H1 (cell line): ENCODE data around the gene PLEKHN1. TPM values are rescaled to one million over a fixed set of nuclear protein-coding genes. Genes with fewer than 3 reads are reported as not detected.

Experiments
- CTCF ChIA-PET: fragments of 300-600 bp; sonication (Branson Sonifier 250); formaldehyde crosslinking; loops from one replicate; lab custom pipeline; 2021; ENCODE audit not compliant: partially characterized antibody; lab: Charles Lee
- POLR2A ChIA-PET: fragments of 300-600 bp; sonication (Branson Sonifier 250); formaldehyde crosslinking; loops from one replicate; lab custom pipeline; 2021; ENCODE audit warnings: inconsistent platforms; ENCODE audit not compliant: partially characterized antibody; lab: Charles Lee
- DNase-seq, 2 experiments: peaks; one replicate each; pipeline versions ENCODE4 v3.0.0 to v3.0.0-alpha.2; 2010 to 2022; ENCODE audit warnings: low spot score in 2 of 2, low read depth in 1 of 2, mixed read lengths in 1 of 2
- FAIRE-seq: peaks from 2 replicates; lab custom pipeline; 2011; peaks lifted over from hg19 to GRCh38; lab: Jason Lieb, UNC
- H2AFZ ChIP-seq: 2 replicates; pipeline ENCODE4 v1.8.1; 2012; ENCODE audit warnings: low read length, inconsistent platforms
- H2AK5ac ChIP-seq: 2 replicates; pipeline ENCODE4 v1.6.1; 2013; ENCODE audit warnings: low read depth, low read length
- H2BK120ac ChIP-seq: replicated peaks from 2 replicates; pipeline ENCODE3; 2013; ENCODE audit warnings: low read depth, low read length, inconsistent platforms
- H2BK12ac ChIP-seq: 2 replicates; pipeline ENCODE4 v1.6.1; 2013; ENCODE audit warnings: low read depth, low read length
- H2BK15ac ChIP-seq: 2 replicates; pipeline ENCODE4 v1.6.1; 2013; ENCODE audit warnings: low read length
- H2BK20ac ChIP-seq: 2 replicates; pipeline ENCODE4 v1.6.1; 2013; ENCODE audit warnings: low read length
- H2BK5ac ChIP-seq: 2 replicates; pipeline ENCODE4 v1.6.1; 2013; ENCODE audit warnings: low read depth, low read length
- H3K14ac ChIP-seq: 2 replicates; pipeline ENCODE4 v1.6.1; 2013; ENCODE audit warnings: inconsistent platforms; ENCODE audit not compliant: insufficient read length
- H3K18ac ChIP-seq: 2 replicates; pipeline ENCODE4 v1.6.1; 2013; ENCODE audit warnings: low read length; ENCODE audit errors: extremely low read depth
- H3K23ac ChIP-seq: 2 replicates; pipeline ENCODE4 v1.6.1; 2013; ENCODE audit warnings: inconsistent platforms; ENCODE audit not compliant: insufficient read length
- H3K23me2 ChIP-seq: 2 replicates; pipeline ENCODE4 v1.6.1; 2013; ENCODE audit warnings: low read depth, low read length
- H3K27ac ChIP-seq: 2 replicates; pipeline ENCODE4 v1.6.1; 2011; ENCODE audit warnings: low read depth, low read length, inconsistent platforms
- H3K27me3 ChIP-seq, 4 experiments: replicated peaks in 1 of 4; 1 replicate in 1 of 4; 2 replicates in 3 of 4; pipeline versions ENCODE4 v1.6.1 to v1.8.1; 2011 to 2013; ENCODE audit warnings: low read length in 3 of 4, mild to moderate bottlenecking in 3 of 4, inconsistent platforms in 2 of 4, mixed read lengths in 2 of 4, moderate library complexity in 1 of 4; ENCODE audit not compliant: control insufficient read depth in 3 of 4, insufficient read depth in 3 of 4; ENCODE audit errors: extremely low read depth in 1 of 4
- H3K36me3 ChIP-seq, 4 experiments: 2 replicates each; pipeline versions ENCODE4 v1.6.1 to v1.8.1; 2011 to 2013; ENCODE audit warnings: mild to moderate bottlenecking in 4 of 4, low read length in 3 of 4, moderate library complexity in 2 of 4, control low read depth in 1 of 4, inconsistent platforms in 1 of 4; ENCODE audit not compliant: insufficient read depth in 4 of 4, control insufficient read depth in 2 of 4
- H3K4ac ChIP-seq: replicated peaks from 2 replicates; pipeline ENCODE3; 2013; ENCODE audit warnings: low read length, low read depth, mixed read lengths, inconsistent platforms; ENCODE audit not compliant: insufficient read length
- H3K4me1 ChIP-seq, 4 experiments: replicated peaks in 1 of 4; 1 replicate in 1 of 4; 2 replicates in 3 of 4; pipeline versions ENCODE4 v1.6.1 to v1.8.1; 2011 to 2013; ENCODE audit warnings: low read length in 3 of 4, inconsistent platforms in 2 of 4, mixed read lengths in 1 of 4; ENCODE audit not compliant: insufficient read depth in 4 of 4, control insufficient read depth in 3 of 4
- H3K4me2 ChIP-seq, 2 experiments: 2 replicates each; pipeline versions ENCODE4 v1.6.1 to v1.8.1; 2011 to 2013; ENCODE audit warnings: low read depth in 2 of 2, low read length in 2 of 2, control low read depth in 1 of 2, inconsistent platforms in 1 of 2, mild to moderate bottlenecking in 1 of 2; ENCODE audit not compliant: insufficient read depth in 1 of 2
- H3K4me3 ChIP-seq, 4 experiments: fragments of 200-600, 300-600 bp in 1 of 4; sonication (generic), shearing (Covaris generic), sonication (Bioruptor Twin) in 1 of 4; 2 replicates each; pipeline versions ENCODE4 v1.5.1 to v1.8.1; 2011 to 2016; ENCODE audit warnings: low read length in 4 of 4, low read depth in 3 of 4, control low read depth in 2 of 4, inconsistent platforms in 2 of 4, mild to moderate bottlenecking in 2 of 4, mixed read lengths in 1 of 4, moderate library complexity in 1 of 4; ENCODE audit not compliant: insufficient read depth in 2 of 4; ENCODE audit errors: extremely low read depth in 1 of 4
- H3K56ac ChIP-seq: replicated peaks from 2 replicates; pipeline ENCODE3; 2013; ENCODE audit warnings: low read depth, mild to moderate bottlenecking, mixed read lengths, low read length, inconsistent platforms; ENCODE audit not compliant: insufficient read length
- H3K79me1 ChIP-seq: 2 replicates; pipeline ENCODE4 v1.6.1; 2013; ENCODE audit warnings: low read depth, low read length, control low read depth
- H3K79me2 ChIP-seq, 2 experiments: 2 replicates each; pipeline versions ENCODE4 v1.6.1 to v1.8.1; 2012 to 2013; ENCODE audit warnings: low read length in 2 of 2, mild to moderate bottlenecking in 2 of 2, inconsistent platforms in 1 of 2; ENCODE audit not compliant: insufficient read depth in 2 of 2, control insufficient read depth in 1 of 2
- H3K9ac ChIP-seq, 4 experiments: replicated peaks in 1 of 4; 1 replicate in 1 of 4; 2 replicates in 3 of 4; pipeline versions ENCODE4 v1.6.1 to v1.8.1; 2011 to 2013; ENCODE audit warnings: low read depth in 3 of 4, low read length in 3 of 4, control low read depth in 2 of 4, mild to moderate bottlenecking in 2 of 4, moderate library complexity in 2 of 4, inconsistent platforms in 1 of 4; ENCODE audit errors: extremely low read depth in 1 of 4
- H3K9me3 ChIP-seq, 2 experiments: 2 replicates each; pipeline versions ENCODE4 v1.6.1 to v1.8.1; 2012 to 2013; ENCODE audit warnings: mild to moderate bottlenecking in 2 of 2, moderate library complexity in 2 of 2, control low read depth in 1 of 2, inconsistent platforms in 1 of 2, low read depth in 1 of 2, low read length in 1 of 2, mixed read lengths in 1 of 2; ENCODE audit not compliant: insufficient read depth in 2 of 2
- H4K20me1 ChIP-seq, 2 experiments: replicated peaks in 1 of 2; 2 replicates each; pipeline versions ENCODE3 to v1.8.1; 2011 to 2013; ENCODE audit warnings: inconsistent platforms in 2 of 2, low read length in 2 of 2, mild to moderate bottlenecking in 1 of 2; ENCODE audit not compliant: insufficient read depth in 2 of 2, control insufficient read depth in 1 of 2
- H4K5ac ChIP-seq: 2 replicates; pipeline ENCODE4 v1.6.1; 2013; ENCODE audit warnings: low read length, low read depth, mixed read lengths, inconsistent platforms; ENCODE audit not compliant: insufficient read length
- H4K8ac ChIP-seq: 2 replicates; pipeline ENCODE4 v1.8.0; 2013; ENCODE audit warnings: mild to moderate bottlenecking, moderate library complexity, low read length, inconsistent platforms; ENCODE audit not compliant: insufficient read depth; ENCODE audit errors: extremely low read depth
- H4K91ac ChIP-seq: replicated peaks from 2 replicates; pipeline ENCODE3; 2013; ENCODE audit warnings: low read length, mixed read lengths, inconsistent platforms; ENCODE audit not compliant: insufficient read length
- ASH2L ChIP-seq: fragments of 200-600, 300-600 bp; sonication (generic); IDR thresholded peaks from one replicate; pipeline ENCODE4 v1.7.1; 2017; ENCODE audit warnings: low read length
- ATF3 ChIP-seq: IDR thresholded peaks from 2 replicates; pipeline ENCODE4 v1.6.1; 2011; ENCODE audit warnings: low read depth, mild to moderate bottlenecking, low read length; ENCODE audit not compliant: insufficient read depth
- CTCF ChIP-seq, 3 experiments: IDR thresholded peaks; 1 replicate in 2 of 3; 2 replicates in 1 of 3; pipeline versions ENCODE4 v1.5.1 to v1.6.1; 2011; ENCODE audit warnings: low read length in 3 of 3, mild to moderate bottlenecking in 3 of 3, inconsistent platforms in 2 of 3, low read depth in 1 of 3, moderate library complexity in 1 of 3; ENCODE audit not compliant: insufficient read depth in 1 of 3; ENCODE audit errors: control extremely low read depth in 1 of 3
- FOSL1 ChIP-seq: IDR thresholded peaks from 2 replicates; pipeline ENCODE4 v1.6.1; 2011; ENCODE audit warnings: mild to moderate bottlenecking, low read depth, low read length, moderate library complexity; ENCODE audit not compliant: insufficient read depth
- JUN ChIP-seq: IDR thresholded peaks from 2 replicates; pipeline ENCODE4 v1.6.1; 2011; ENCODE audit warnings: low read depth, mild to moderate bottlenecking, improper control_type of control experiment, low read length
- MAX ChIP-seq: IDR thresholded peaks from 2 replicates; pipeline ENCODE4 v1.6.1; 2012; ENCODE audit warnings: inconsistent platforms
- NANOG ChIP-seq: IDR thresholded peaks from 2 replicates; pipeline ENCODE4 v1.6.1; 2011; ENCODE audit warnings: low read length, low read depth, mild to moderate bottlenecking, inconsistent platforms; ENCODE audit not compliant: insufficient read depth, poor library complexity, severe bottlenecking
- POU5F1 ChIP-seq: IDR thresholded peaks from 2 replicates; pipeline ENCODE4 v1.6.1; 2011; ENCODE audit warnings: low read depth, mild to moderate bottlenecking, low read length, moderate library complexity
- TAF1 ChIP-seq: IDR thresholded peaks from 2 replicates; pipeline ENCODE4 v1.6.1; 2011; ENCODE audit warnings: mild to moderate bottlenecking, low read depth, low read length
- USF2 ChIP-seq: IDR thresholded peaks from 2 replicates; pipeline ENCODE4 v1.6.1; 2011; ENCODE audit warnings: low read length, improper control_type of control experiment
- WGBS, 2 experiments: shearing (Covaris generic) in 1 of 2; methylation state at CpG; one replicate each; pipeline versions ENCODE4 v1.1.6 to v1.1.7; 2013 to 2015; ENCODE audit warnings: low lambda C conversion rate in 2 of 2, mixed read lengths in 2 of 2, inconsistent platforms in 1 of 2, low coverage in 1 of 2, missing lambda C conversion rate in 1 of 2; ENCODE audit not compliant: insufficient replicate concordance in 2 of 2, insufficient coverage in 1 of 2, insufficient read length in 1 of 2; ENCODE audit errors: extremely low coverage in 1 of 2, missing lambda C conversion rate in 1 of 2; 5-methylcytosine and 5-hydroxymethylcytosine counted together
- polyA plus RNA-seq, 7 experiments: library from polyadenylated mRNA; depleted of rRNA in 3 of 7; stranded (reverse) in 5 of 7; unstranded in 2 of 7; fragments of >200 nt in 5 of 7; fragments of 200-250 nt in 2 of 7; gene quantifications; 1 replicate in 5 of 7; 2 replicates in 1 of 7; 4 replicates in 1 of 7; pipeline versions ENCODE4 v1.2.1 to v1.2.3, GENCODE V29; 2011 to 2013; ENCODE audit warnings: missing spikeins in 2 of 7, mixed read lengths in 2 of 7
- total RNA-seq: library from RNA; stranded (reverse); fragmentation: NEBNext Ultra II Directional; extraction: Animal tissue kit (Norgen Biotek cat#: 25700); gene quantifications from 2 replicates; pipeline ENCODE4 v1.2.1, GENCODE V29; 2021

PLEKHN1 gene
- total and polyA plus RNA-seq, 2 of the 8 experiments (the other 6 are each of a cell fraction or from before 2014, with no cell fraction given) = 0.39 to 1.5 TPM

- FAIRE-seq = no peak
- ChIA-PET POLR2A (no interaction called here), CTCF (interaction anchor here (0.7 to 4.6 kb wide), 3 partner anchors 8 to 32 kb away, joined by 3 to 45 read pairs (median 3); no protein-coding TSS in a partner anchor)
- no peak overlapping the region for H2BK12ac ChIP-seq
- H2BK120ac ChIP-seq = no peak overlapping the region
- H3K79me1 ChIP-seq = no peaks in the 10 kb centered on the region
- no peak overlapping the region for H3K14ac ChIP-seq
- H3K4ac ChIP-seq = no peak overlapping the region
- no peak overlapping the region for H2BK5ac ChIP-seq
- peaks cover 15 to 18% of the 10 kb centered on the region in 2 experiments for H4K20me1 ChIP-seq
- H4K91ac ChIP-seq = no peak overlapping the region
- H2AK5ac ChIP-seq = no peak overlapping the region
- WGBS, 2 experiments = 67% methylated on average over 12 of the region's 16 CpGs; no CpG with 5 or more reads in 1 of the 2 experiments
- H3K4me3 ChIP-seq = no peak overlapping the region
- H2BK15ac ChIP-seq = no peak overlapping the region
- H3K23me2 ChIP-seq = no peaks in the 10 kb centered on the region
- no peak overlapping the region for H3K56ac ChIP-seq
- no peak overlapping the region for H3K4me2 ChIP-seq
- no peak for DNase-seq
- no peaks in the 10 kb centered on the region for H3K79me2 ChIP-seq
- H3K23ac ChIP-seq = no peak overlapping the region
- H2AFZ ChIP-seq = no peak overlapping the region
- no peak overlapping the region for H3K18ac ChIP-seq
- H3K36me3 ChIP-seq = no peaks in the 10 kb centered on the region
- no peak overlapping the region for H2BK20ac ChIP-seq
- no peak overlapping the region for H3K9ac ChIP-seq
- H3K27me3 ChIP-seq = peaks cover 63 to 90% (median 86%) of the 10 kb centered on the region in 4 experiments
- no peaks in the 10 kb centered on the region for H3K9me3 ChIP-seq
- no peak overlapping the region for H3K27ac ChIP-seq
- H4K5ac ChIP-seq = no peak overlapping the region
- H3K4me1 ChIP-seq = peaks cover 2 to 10% (median 8%) of the 10 kb centered on the region in 4 experiments
- peak overlapping the region; percentile 68; the same call in 1 of the 2 replicates for H4K8ac ChIP-seq
- TF ChIP-seq JUN (no peak), TAF1 (no peak), CTCF (IDR thresholded peaks at IDR 0.05; ENCODE audit: control extremely low read depth in 1 of 3, insufficient read depth in 1 of 3, low read depth in 1 of 3, low read length in 3 of 3) (no peak), NANOG (no peak), ASH2L (no peak), USF2 (no peak), FOSL1 (no peak), POU5F1 (no peak), ATF3 (no peak), MAX (no peak)
Measured at GRCh38 chr1:932173-932510, 34.1 kb upstream of the PLEKHN1 start.
